DMS 273 (cell line): ENCODE results near the gene C1QL3.
A peak's percentile ranks its signal among the peaks of the same experiment; 100 is the strongest.

ENCODE experiments used
- DNase-seq: peaks from one replicate; lab custom pipeline; 2025; ENCODE audit not compliant: unreplicated experiment; lab: John Stamatoyannopoulos, UW

C1QL3 gene

GRCh38 chr10:16521311-16522016 lies at the start of gene C1QL3:
Gene C1QL3 (minus strand): TSS chr10:16521879. CDS start chr10:16521065, 814 bp downstream.
- DNase-seq: peak; percentile 45

- DNase-seq: no peak
Observed at GRCh38 chr10:16570731-16571130, 49.1 kb upstream of the C1QL3 start.

GRCh38 chr10:16566202-16566805 lies 44.6 kb upstream of the C1QL3 start:
- DNase-seq: no peak

GRCh38 chr10:16565604-16566003 lies 43.9 kb upstream of the C1QL3 start:
- no peak for DNase-seq

- DNase-seq: no peak
Observed at GRCh38 chr10:16562891-16563290, 41.2 kb upstream of the C1QL3 start.

GRCh38 chr10:16559236-16559773 lies 37.6 kb upstream of the C1QL3 start:
- no peak for DNase-seq

- no peak for DNase-seq
Observed at GRCh38 chr10:16547973-16548372, 26.3 kb upstream of the C1QL3 start.

GRCh38 chr10:16545116-16545736 lies 23.5 kb upstream of the C1QL3 start:
- peak; percentile 79 for DNase-seq

- no peak for DNase-seq
Observed at GRCh38 chr10:16544591-16544990, 22.9 kb upstream of the C1QL3 start.

- DNase-seq: peak; percentile 3
Observed at GRCh38 chr10:16544099-16544498, 22.4 kb upstream of the C1QL3 start.

GRCh38 chr10:16536155-16536554 lies 14.5 kb upstream of the C1QL3 start:
- DNase-seq: no peak

- no peak for DNase-seq
Observed at GRCh38 chr10:16529853-16530252, 8.2 kb upstream of the C1QL3 start.

GRCh38 chr10:16527452-16527851 lies 5.8 kb upstream of the C1QL3 start:
- no peak for DNase-seq

- DNase-seq: peak; percentile 62
Observed at GRCh38 chr10:16520900-16521299, 779 bp downstream of the C1QL3 start.

GRCh38 chr10:16519908-16520861 lies 1.5 kb downstream of the C1QL3 start:
- DNase-seq: peak; percentile 31

GRCh38 chr10:16519250-16519907 lies 2.3 kb downstream of the C1QL3 start:
- DNase-seq: no peak

GRCh38 chr10:16518822-16519221 lies 2.9 kb downstream of the C1QL3 start:
- DNase-seq: peak; percentile 2

- DNase-seq: no peak
Observed at GRCh38 chr10:16510843-16511242, 10.8 kb downstream of the C1QL3 start.

GRCh38 chr10:16509996-16510395 lies 11.7 kb downstream of the C1QL3 start:
- DNase-seq: no peak

- DNase-seq: no peak
Observed at GRCh38 chr10:16505161-16505560, 16.5 kb downstream of the C1QL3 start.
